Measurements from ENCODE around the gene TGFB1. TPM values are rescaled to one million over a fixed set of nuclear protein-coding genes. Genes with fewer than 3 reads are reported as not detected.
"Not testable (repeated sequence)": the region's sequence is repeated elsewhere in the genome, so short reads cannot be mapped to it uniquely, and the experiment has no call there.

TGFB1 gene
- total RNA-seq, 1 experiment from 2014 or later, result 10.1 TPM

DNA sequence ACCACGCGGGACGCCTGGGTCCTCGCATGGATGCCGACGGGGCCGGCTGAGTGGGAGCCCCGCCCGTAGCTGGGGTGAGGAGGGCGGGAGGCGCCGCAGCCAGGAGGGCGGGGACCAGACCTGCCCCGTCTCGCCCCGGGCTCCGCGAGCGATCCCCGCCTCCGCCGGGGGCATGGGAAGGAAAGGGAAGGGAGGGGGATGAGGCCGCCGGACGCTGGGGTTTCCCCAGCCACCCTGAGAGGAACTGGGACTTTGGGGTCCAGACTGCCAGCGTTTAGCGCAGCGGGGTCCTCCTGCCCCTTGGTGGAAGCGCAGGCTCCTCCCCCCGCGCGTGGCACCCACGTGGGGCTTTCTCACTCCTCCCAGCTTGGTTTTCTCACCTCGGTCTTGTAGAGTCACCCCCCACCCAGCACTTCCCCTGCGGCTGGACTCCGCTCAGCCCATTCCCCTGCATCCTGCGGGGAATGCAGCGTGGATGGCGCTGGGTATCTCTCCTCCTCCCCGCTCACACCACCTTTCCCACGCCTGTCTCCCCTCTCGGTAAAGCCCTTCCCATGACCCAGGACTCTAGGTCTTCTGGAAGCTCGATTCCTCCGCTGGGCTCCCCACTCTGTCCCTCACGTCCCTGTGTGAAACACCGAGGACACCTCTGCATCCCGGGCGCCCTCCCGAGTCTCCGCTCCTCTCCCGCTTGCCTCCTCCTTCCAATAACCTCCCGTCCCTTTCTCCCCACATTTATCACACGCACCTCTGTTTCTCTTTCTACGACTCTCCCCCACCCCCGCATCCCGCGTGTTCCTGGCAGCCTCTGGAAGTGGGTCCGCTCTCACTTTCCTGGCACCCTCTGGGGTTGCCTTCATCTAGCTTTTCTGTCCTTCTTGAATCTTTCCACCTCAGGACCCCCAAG is 2.1 kb downstream of the TGFB1 start:
- in situ Hi-C loops (cut with HindIII; ENCODE audit: low sequenced_read_pairs), result no loop called here
- no peak for DNase-seq (ENCODE audit: low spot score)

DNA sequence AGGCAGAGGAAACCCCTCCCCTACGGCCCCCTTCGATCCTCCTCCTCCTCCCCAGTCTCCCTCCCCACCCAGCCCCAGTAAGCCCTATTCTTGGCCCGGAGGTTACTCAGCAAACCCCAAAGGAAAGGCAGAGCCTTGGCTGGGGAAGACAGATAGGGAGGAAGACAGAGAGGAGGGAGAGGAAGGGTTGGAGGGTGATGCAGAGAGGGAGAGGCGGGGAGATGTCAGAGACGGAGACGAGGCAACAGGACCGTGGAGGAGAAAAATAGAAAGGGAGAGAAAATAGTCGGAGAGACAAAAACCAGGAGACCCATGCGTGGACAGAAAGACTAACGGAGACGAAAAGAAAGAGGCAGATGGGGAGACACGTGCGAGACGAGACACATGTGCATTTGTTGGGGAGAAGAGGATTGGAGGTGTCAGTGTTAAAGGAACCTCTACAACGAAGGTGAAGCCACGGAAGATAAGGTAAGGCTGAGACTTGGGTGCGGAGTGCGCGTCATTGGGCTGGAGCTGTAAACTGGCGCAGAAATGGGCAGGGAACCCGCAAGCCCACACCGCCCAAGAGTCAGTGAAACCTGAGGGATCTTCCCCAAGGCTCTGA is 2.9 kb downstream of the TGFB1 start:
- no peak for DNase-seq (ENCODE audit: low spot score)
- in situ Hi-C loops (cut with HindIII; ENCODE audit: low sequenced_read_pairs), result no loop called here

- DNase-seq (ENCODE audit: low spot score); in situ Hi-C loops (cut with HindIII; ENCODE audit: low sequenced_read_pairs): not testable (repeated sequence)
These were observed 6.8 kb downstream of the TGFB1 start for GRCh38 chr19:41346916-41347315.

DNA sequence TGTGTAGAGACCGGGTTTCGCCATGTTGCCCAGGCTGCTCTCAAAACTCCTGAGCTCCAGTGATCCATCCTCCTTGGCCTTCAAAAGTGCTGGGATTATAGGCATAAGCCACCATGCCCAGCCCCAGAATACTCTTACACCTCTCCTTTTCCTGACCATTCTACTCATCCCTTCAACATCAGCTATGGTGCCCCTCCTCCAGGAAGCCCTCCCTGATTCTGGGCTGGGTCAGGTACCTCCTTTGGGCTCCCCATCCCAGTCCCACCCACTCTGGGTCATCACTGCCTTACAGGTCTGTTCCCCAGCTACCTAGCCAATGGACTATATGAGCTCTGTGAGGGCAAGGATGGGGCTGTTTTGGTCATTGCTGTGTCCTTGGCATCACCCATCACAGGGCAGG is 9.6 kb downstream of the TGFB1 start:
- DNase-seq (ENCODE audit: low spot score), result no peak
- in situ Hi-C loops (cut with HindIII; ENCODE audit: low sequenced_read_pairs), result no loop called here

DNA sequence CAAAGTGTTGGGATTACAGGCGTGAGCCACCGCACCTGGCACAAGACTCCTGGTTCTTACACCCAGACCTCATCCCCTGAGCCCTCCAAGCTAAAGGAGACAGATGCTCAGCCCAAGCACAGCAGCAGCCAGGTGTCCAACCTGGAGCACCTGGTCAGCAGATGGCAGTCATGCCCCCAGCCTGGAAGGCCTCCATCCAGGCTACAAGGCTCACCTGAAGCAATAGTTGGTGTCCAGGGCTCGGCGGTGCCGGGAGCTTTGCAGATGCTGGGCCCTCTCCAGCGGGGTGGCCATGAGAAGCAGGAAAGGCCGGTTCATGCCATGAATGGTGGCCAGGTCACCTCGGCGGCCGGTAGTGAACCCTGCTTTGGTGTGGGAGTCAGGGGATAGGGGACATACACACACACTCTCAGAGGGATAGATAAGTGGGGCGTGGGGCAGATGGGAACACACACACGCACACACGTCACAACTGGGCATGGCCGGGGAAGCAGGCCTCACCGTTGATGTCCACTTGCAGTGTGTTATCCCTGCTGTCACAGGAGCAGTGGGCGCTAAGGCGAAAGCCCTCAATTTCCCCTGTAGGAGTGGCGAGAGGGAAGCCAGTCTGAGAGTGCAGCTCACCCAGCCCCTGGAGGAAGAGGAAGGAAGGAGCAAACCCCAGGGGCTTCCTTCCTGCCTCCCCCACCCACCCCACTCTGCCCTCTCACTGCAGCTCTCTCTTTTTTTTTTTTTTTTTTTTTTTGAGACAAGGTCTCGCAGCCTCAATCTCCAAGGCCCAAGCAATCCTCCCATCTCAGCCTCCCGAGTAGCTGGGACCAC is 11.8 kb downstream of the TGFB1 start:
- in situ Hi-C loops (cut with HindIII; ENCODE audit: low sequenced_read_pairs), result no loop called here
- no peak for DNase-seq (ENCODE audit: low spot score)

- in situ Hi-C loops (cut with HindIII; ENCODE audit: low sequenced_read_pairs), result no loop called here
- no peak for DNase-seq (ENCODE audit: low spot score)
These were observed 13.8 kb downstream of the TGFB1 start for GRCh38 chr19:41339936-41340335.

DNA sequence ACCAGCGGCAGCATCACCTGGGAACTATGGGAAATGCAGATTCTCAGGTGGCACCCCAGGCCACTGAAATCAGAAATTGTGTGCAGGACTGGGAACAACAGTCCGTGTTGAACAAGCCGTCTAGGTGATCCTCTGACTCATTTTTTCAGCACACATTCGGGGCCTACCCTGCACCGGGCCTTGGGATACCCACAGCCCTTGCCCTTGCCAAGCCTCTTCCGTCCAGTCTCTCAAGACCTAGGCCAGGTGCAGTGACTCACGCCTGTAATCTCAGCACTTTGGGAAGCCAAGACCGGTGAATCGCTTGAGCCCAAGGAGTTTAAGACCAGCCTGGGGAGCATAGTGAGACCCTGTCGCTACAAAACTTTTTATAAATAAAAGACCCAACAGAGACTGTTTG is 18.3 kb downstream of the TGFB1 start:
- DNase-seq (ENCODE audit: low spot score), result no peak
- in situ Hi-C loops (cut with HindIII; ENCODE audit: low sequenced_read_pairs), result no loop called here

DNA sequence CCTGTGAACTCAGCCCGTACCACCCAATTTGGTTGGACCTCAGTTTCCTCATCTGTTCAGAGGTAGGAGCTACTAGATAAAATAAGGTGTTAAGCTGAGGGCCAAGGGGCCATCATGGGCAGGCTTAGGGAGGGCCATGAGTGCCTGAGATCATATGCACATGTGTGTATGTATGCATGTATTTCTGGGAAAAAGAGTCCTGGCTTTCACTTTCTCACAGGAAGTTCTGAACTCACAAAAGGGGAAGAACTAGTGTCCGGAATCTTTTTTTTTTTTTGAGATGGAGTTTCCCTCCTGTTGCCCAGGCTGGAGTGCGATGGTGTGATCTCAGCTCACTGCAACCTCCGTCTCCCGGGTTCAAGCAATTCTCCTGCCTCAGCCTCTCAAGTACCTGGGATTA is 18.9 kb downstream of the TGFB1 start:
- in situ Hi-C loops (cut with HindIII; ENCODE audit: low sequenced_read_pairs), result no loop called here

GRCh38 chr19:41332468-41332867 is 21.3 kb downstream of the TGFB1 start:
- in situ Hi-C loops (cut with HindIII; ENCODE audit: low sequenced_read_pairs), result no loop called here
- DNase-seq (ENCODE audit: low spot score), result no peak

More for the DNA sequence above, 18.9 kb downstream of the TGFB1 start:
- DNase-seq (ENCODE audit: low spot score), result no peak

- DNase-seq (ENCODE audit: low spot score), result no peak
- in situ Hi-C loops (cut with HindIII; ENCODE audit: low sequenced_read_pairs), result no loop called here
These were observed 21.7 kb downstream of the TGFB1 start for GRCh38 chr19:41332000-41332399.

DNA sequence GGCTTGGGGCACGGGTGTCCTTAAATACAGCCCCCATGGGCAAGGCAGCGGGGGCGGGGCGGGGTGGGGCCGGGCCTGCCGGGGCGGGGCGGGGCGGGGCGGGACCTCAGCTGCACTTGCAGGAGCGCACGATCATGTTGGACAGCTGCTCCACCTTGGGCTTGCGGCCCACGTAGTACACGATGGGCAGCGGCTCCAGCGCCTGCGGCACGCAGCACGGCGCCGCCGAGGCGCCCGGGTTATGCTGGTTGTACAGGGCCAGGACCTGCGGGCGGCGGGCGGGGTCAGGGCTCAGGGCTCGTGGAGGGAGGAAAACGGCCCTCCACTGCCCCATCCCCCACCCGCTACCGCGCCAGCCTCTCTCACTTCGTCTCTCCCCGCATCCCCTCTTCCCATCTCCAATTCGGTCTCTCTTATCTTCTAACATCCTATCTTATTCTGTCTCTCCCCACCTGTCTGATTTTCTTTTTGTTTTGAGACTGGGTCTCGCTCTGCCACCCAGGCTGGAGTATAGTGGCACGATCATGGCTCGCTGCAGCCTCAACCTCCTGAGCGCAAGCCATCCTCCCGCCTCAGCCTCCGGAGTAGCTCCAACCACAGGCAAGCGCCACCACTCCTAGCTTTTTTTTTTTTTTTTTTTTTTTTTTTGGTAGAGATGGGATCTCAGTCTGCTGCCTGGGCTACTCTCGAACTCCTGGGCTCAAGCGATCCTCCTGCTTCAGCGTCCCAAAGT is 22.6 kb downstream of the TGFB1 start:
- no peak for DNase-seq (ENCODE audit: low spot score)
- in situ Hi-C loops (cut with HindIII; ENCODE audit: low sequenced_read_pairs), result no loop called here

- in situ Hi-C loops (cut with HindIII; ENCODE audit: low sequenced_read_pairs), result no loop called here
- DNase-seq (ENCODE audit: low spot score), result no peak
These were observed 23.2 kb downstream of the TGFB1 start for GRCh38 chr19:41330481-41330880.

- in situ Hi-C loops (cut with HindIII; ENCODE audit: low sequenced_read_pairs), result no loop called here
- DNase-seq (ENCODE audit: low spot score), result no peak
These were observed 24.9 kb downstream of the TGFB1 start for GRCh38 chr19:41328842-41329225.

- no peak for DNase-seq (ENCODE audit: low spot score)
These were observed 25.4 kb downstream of the TGFB1 start for GRCh38 chr19:41328157-41328841.

GRCh38 chr19:41327576-41328156 is 26.1 kb downstream of the TGFB1 start:
- DNase-seq (ENCODE audit: low spot score), result no peak
- in situ Hi-C loops (cut with HindIII; ENCODE audit: low sequenced_read_pairs), result no loop called here

More at GRCh38 chr19:41328157-41328841, 25.4 kb downstream of the TGFB1 start:
- in situ Hi-C loops (cut with HindIII; ENCODE audit: low sequenced_read_pairs), result no loop called here

DNA sequence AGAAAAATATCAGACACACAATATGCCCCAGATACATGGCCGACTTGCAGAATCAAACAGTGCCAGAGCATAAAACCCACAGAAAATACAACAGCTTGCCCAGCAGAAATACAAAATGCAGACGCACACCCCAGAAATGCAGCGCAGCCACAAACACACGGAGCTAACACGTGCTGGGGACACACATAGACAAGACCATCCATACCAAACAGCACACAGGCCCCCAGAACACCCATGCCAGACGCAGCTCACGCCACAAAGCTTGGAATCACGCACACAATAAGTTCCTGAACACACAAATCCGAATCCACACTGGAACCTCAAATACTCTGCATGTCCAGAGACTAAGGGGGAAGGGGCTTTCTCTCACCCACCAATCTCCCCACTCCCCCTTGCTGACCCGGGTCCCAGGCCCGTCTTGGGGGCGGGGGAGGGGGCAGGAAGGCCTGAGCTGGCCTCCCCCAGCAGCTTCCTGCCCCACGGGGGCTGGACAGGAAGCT is 26.6 kb downstream of the TGFB1 start:
- DNase-seq (ENCODE audit: low spot score), result no peak
- in situ Hi-C loops (cut with HindIII; ENCODE audit: low sequenced_read_pairs), result no loop called here

DNA sequence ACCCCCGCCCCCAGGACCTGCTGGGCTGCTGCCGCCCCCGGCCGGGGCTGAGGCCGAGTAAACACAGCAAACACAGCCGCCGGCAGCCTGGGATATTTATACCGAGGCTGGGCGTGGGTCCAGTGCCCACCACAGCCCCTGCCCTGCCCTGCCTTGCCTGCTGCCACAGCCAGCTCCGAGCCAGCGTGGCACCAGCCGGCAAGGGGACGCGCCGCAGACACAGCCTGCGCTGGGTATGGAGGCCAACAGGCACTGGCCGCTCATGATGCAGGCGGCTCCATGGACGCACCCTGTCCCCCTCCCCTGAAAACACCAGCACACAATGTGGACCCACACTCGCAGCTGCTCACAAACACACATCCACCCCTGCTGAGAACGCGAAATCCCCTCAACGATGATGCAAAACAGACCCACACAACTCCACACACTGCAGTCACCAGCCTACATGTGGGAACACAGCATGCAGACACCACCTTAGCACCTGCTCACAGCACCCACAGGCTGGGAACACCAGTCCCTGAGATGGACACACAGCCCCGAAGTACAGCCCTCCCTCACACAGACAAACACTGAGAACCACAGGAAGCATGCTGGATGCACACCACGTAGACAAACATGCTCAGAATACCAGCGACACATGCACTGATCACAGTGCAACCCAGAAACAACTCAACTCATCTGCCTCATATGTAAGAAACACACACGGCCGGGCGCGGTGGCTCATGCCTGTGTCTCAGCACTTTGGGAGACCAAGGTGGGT is 27.6 kb downstream of the TGFB1 start:
- DNase-seq (ENCODE audit: low spot score), result no peak
- in situ Hi-C loops (cut with HindIII; ENCODE audit: low sequenced_read_pairs), result no loop called here

DNA sequence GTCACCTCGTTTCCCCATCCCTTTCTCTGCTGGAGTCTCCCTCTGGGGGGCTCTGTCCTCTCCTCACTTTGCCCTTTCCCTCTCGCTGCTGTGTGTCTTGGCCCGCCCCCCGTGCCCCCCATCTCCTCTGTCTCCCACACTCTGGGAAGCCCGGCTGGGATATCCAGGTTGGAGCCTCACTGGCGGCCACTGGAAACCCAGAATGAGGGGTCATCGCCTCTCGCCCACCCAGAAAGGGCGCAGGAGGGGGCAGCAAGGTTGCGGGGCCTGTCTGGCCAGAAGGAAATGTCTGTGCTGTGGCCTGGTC is 28.1 kb downstream of the TGFB1 start:
- in situ Hi-C loops (cut with HindIII; ENCODE audit: low sequenced_read_pairs), result no loop called here
- DNase-seq (ENCODE audit: low spot score), result no peak
